Liver (tissue), 9 donors: ENCODE data around the gene IMMT. TPM values are rescaled to one million over a fixed set of nuclear protein-coding genes. Genes with fewer than 3 reads are reported as not detected.

ENCODE experiments used
- DNase-seq: peaks from one replicate; pipeline ENCODE4 v3.0.0-alpha.2; 2017; ENCODE audit warnings: low spot score
- H3K27ac ChIP-seq, 2 donors: one replicate each; pipeline ENCODE4 v1.7.0; 2013; ENCODE audit warnings: inconsistent platforms in 2 of 2, low read length in 2 of 2, control low read depth in 1 of 2, low read depth in 1 of 2, mild to moderate bottlenecking in 1 of 2
- H3K27me3 ChIP-seq, 4 donors: one replicate each; pipeline versions ENCODE4 v1.6.1 to v1.7.0; 2013; ENCODE audit warnings: low read length in 3 of 4, inconsistent platforms in 1 of 4, mild to moderate bottlenecking in 1 of 4, moderate library complexity in 1 of 4; ENCODE audit not compliant: control insufficient read depth in 4 of 4, insufficient read depth in 4 of 4
- H3K36me3 ChIP-seq, 4 donors: one replicate each; pipeline versions ENCODE4 v1.6.1 to v1.7.0; 2013; ENCODE audit warnings: low read length in 3 of 4, mild to moderate bottlenecking in 3 of 4, low read depth in 1 of 4, moderate library complexity in 1 of 4; ENCODE audit not compliant: control insufficient read depth in 4 of 4, insufficient read depth in 3 of 4
- H3K4me1 ChIP-seq, 4 donors: one replicate each; pipeline versions ENCODE4 v1.6.1 to v1.7.0; 2013; ENCODE audit warnings: low read length in 3 of 4, mild to moderate bottlenecking in 3 of 4, moderate library complexity in 1 of 4; ENCODE audit not compliant: control insufficient read depth in 4 of 4, insufficient read depth in 4 of 4
- H3K4me3 ChIP-seq, 3 donors: one replicate each; pipeline versions ENCODE4 v1.6.1 to v1.7.0; 2013; ENCODE audit warnings: low read length in 3 of 3, control low read depth in 1 of 3, low read depth in 1 of 3, mild to moderate bottlenecking in 1 of 3
- H3K9ac ChIP-seq, 2 donors: one replicate each; pipeline ENCODE4 v1.7.0; 2013; ENCODE audit warnings: low read length in 2 of 2, mild to moderate bottlenecking in 2 of 2, moderate library complexity in 2 of 2, control low read depth in 1 of 2, low read depth in 1 of 2
- H3K9me3 ChIP-seq, 4 donors: one replicate each; pipeline versions ENCODE4 v1.6.1 to v1.7.0; 2013; ENCODE audit warnings: low read length in 3 of 4; ENCODE audit not compliant: control insufficient read depth in 4 of 4
- EGR1 ChIP-seq, 2 donors: IDR thresholded peaks; 2 replicates each; pipeline ENCODE4 v1.6.1; 2016 to 2018; ENCODE audit warnings: antibody characterized with exemption in 2 of 2, low read depth in 2 of 2
- FOXA1 ChIP-seq: IDR thresholded peaks from 2 replicates; pipeline ENCODE4 v1.6.1; 2016; ENCODE audit warnings: antibody characterized with exemption
- FOXA2 ChIP-seq: IDR thresholded peaks from 2 replicates; pipeline ENCODE4 v1.6.1; 2016; ENCODE audit warnings: antibody characterized with exemption
- HNF4A ChIP-seq, 2 donors: conservative IDR thresholded peaks; 2 replicates each; pipeline ENCODE4 v1.6.1; 2016; ENCODE audit warnings: antibody characterized with exemption in 2 of 2, mild to moderate bottlenecking in 2 of 2
- JUND ChIP-seq, 2 donors: IDR thresholded peaks; 2 replicates each; pipeline ENCODE4 v1.6.1; 2016; ENCODE audit warnings: antibody characterized with exemption in 2 of 2
- NR2F2 ChIP-seq: IDR thresholded peaks from 2 replicates; pipeline ENCODE4 v1.6.1; 2016; ENCODE audit warnings: antibody characterized with exemption
- RAD21 ChIP-seq, 2 donors: IDR thresholded peaks; 2 replicates each; pipeline ENCODE4 v1.6.1; 2016; ENCODE audit warnings: antibody characterized with exemption in 2 of 2, mild to moderate bottlenecking in 2 of 2
- SP1 ChIP-seq: IDR thresholded peaks from 2 replicates; pipeline ENCODE4 v1.6.1; 2018; ENCODE audit warnings: antibody characterized with exemption, mild to moderate bottlenecking
- TAF1 ChIP-seq: conservative IDR thresholded peaks from 2 replicates; pipeline ENCODE4 v1.6.1; 2016; ENCODE audit warnings: antibody characterized with exemption, mild to moderate bottlenecking
- WGBS: extraction: QIAGEN DNeasy Blood & Tissue Kit; methylation state at CpG from one replicate; pipeline ENCODE4 v1.1.7; 2013; 5-methylcytosine and 5-hydroxymethylcytosine counted together
- polyA plus RNA-seq, 2 donors: library from polyadenylated mRNA; stranded (reverse) in 1 of 2; unstranded in 1 of 2; fragments of 200-250 nt in 1 of 2; fragments of >200 nt in 1 of 2; fragmentation: Nextera tagmentation in 1 of 2; extraction: Ambion mirVana in 1 of 2; gene quantifications; one replicate each; pipeline versions ENCODE4 v1.2.1 to v1.2.3, GENCODE V29; 2013 to 2015
- total RNA-seq, 2 donors: library from RNA; depleted of rRNA; stranded (reverse); fragments of >200 nt; gene quantifications; one replicate each; pipeline ENCODE4 v1.2.3, GENCODE V29; 2014
- TF ChIP-seq, protein P1 (sequence below): IDR thresholded peaks from 2 replicates; pipeline ENCODE4 v1.6.1; 2016; ENCODE audit warnings: antibody characterized with exemption
- TF ChIP-seq, protein P2 (sequence below): IDR thresholded peaks from 2 replicates; pipeline ENCODE4 v1.6.1; 2016; ENCODE audit warnings: antibody characterized with exemption
- TF ChIP-seq, protein P3 (sequence below): fragments of 150-350 bp; IDR thresholded peaks from 2 replicates; pipeline ENCODE4 v1.5.1; 2017; ENCODE audit warnings: improper control_type of control experiment, low read depth, low read length; ENCODE audit not compliant: missing input control
- TF ChIP-seq, protein P4 (sequence below): IDR thresholded peaks from 2 replicates; pipeline ENCODE4 v1.6.1; 2016; ENCODE audit warnings: antibody characterized with exemption
- TF ChIP-seq, protein P5 (sequence below): IDR thresholded peaks from 2 replicates; pipeline ENCODE4 v1.6.1; 2016; ENCODE audit warnings: antibody characterized with exemption, mild to moderate bottlenecking
- donor health status: healthy.
- donor health status: healthy.
- donor health status: healthy.
- donor health status: healthy.
- donor health status: healthy.

Gene IMMT
- total and polyA plus RNA-seq, 4 donors, result 38.3 to 49.1 (median 46.9) TPM

DNA sequence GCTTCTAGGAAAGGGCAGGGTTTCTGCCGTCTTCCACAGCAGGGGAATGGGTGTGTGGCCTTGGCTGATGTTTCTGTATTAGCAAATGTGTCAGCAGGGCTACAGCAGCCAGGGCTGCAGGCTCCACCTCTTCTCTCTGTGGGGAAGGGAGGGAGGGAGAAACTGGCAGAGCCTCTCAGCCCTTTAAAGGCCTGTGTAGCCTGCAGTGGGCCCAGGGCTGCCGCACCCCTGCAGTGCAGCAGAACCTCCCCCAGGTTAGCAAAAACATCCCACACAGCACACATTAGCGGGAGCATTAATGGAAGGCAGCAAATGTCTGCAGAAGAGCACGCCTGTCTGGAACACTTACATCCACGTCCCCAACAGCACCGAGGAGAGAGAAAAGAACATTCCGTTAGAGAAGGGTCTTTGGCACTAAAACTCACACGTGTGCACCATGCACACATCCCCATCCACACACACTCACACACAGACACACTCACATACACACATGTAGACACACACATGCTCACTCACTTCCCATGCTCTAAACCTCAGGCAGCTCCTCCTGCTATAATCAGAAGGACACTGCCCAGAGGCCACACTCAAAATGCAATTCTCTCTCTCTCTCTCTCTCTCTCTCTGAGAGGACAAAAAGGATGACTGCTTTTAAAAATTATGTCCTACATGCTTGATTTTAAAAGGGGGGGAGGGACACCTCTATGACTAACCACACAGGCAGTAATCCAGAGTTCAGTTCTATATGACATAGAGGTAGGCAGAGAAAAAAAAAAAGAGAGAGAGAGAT, 28.1 kb upstream of the IMMT start (continued):
- TF ChIP-seq, protein P1, sequence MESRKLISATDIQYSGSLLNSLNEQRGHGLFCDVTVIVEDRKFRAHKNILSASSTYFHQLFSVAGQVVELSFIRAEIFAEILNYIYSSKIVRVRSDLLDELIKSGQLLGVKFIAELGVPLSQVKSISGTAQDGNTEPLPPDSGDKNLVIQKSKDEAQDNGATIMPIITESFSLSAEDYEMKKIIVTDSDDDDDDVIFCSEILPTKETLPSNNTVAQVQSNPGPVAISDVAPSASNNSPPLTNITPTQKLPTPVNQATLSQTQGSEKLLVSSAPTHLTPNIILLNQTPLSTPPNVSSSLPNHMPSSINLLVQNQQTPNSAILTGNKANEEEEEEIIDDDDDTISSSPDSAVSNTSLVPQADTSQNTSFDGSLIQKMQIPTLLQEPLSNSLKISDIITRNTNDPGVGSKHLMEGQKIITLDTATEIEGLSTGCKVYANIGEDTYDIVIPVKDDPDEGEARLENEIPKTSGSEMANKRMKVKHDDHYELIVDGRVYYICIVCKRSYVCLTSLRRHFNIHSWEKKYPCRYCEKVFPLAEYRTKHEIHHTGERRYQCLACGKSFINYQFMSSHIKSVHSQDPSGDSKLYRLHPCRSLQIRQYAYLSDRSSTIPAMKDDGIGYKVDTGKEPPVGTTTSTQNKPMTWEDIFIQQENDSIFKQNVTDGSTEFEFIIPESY, result no peak
- no peak for TF ChIP-seq FOXA2
- TF ChIP-seq, protein P2, sequence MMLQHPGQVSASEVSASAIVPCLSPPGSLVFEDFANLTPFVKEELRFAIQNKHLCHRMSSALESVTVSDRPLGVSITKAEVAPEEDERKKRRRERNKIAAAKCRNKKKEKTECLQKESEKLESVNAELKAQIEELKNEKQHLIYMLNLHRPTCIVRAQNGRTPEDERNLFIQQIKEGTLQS, result no peak

DNA sequence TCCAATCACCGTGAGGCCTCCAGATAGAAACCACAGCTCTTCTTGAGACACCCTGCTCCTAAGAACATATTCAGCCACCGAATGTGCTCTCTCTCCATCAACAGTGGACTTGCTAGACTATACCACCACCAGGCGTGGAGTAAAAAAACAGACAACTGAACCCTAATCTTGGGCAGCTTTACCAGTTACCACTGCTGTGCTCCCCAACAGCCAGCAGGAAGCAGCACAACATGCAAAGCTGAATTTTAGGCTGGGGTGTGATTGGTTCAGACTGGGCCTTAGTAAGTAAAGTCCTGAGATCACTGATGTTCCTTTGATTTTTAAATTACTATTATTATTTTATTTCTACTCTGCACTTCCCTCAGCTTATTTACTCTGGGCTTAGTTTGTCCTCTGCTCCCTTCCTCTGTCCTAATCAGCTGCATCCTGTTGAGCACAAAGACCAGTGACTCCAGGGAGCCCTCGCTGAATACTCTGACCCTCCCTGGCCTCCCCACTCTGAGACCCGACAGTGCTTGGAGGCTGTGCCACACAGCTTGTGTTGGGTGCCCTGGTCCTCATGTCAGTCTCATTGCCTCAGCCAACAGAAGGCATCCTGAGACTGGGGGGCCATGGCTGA, 25.9 kb upstream of the IMMT start:
- Histone ChIP-seq H3K4me3 (no peak overlapping the region), H3K9ac (peak overlapping the region in 1 of 2 donors; percentile 5), H3K27ac (no peak overlapping the region), H3K27me3 (no peaks in the 10 kb centered on the region), H3K9me3 (no peaks in the 10 kb centered on the region), H3K4me1 (no peaks in the 10 kb centered on the region), H3K36me3 (no peaks in the 10 kb centered on the region)
- peak; percentile 59 for DNase-seq
- WGBS, result 45% methylated on average over 5 of the region's 5 CpGs
- TF ChIP-seq TAF1 (no peak), RAD21 (IDR thresholded peaks at IDR 0.05) (peak; percentile 85 to 87)
- TF ChIP-seq, protein P3, sequence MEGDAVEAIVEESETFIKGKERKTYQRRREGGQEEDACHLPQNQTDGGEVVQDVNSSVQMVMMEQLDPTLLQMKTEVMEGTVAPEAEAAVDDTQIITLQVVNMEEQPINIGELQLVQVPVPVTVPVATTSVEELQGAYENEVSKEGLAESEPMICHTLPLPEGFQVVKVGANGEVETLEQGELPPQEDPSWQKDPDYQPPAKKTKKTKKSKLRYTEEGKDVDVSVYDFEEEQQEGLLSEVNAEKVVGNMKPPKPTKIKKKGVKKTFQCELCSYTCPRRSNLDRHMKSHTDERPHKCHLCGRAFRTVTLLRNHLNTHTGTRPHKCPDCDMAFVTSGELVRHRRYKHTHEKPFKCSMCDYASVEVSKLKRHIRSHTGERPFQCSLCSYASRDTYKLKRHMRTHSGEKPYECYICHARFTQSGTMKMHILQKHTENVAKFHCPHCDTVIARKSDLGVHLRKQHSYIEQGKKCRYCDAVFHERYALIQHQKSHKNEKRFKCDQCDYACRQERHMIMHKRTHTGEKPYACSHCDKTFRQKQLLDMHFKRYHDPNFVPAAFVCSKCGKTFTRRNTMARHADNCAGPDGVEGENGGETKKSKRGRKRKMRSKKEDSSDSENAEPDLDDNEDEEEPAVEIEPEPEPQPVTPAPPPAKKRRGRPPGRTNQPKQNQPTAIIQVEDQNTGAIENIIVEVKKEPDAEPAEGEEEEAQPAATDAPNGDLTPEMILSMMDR, result peak; percentile 71

DNA sequence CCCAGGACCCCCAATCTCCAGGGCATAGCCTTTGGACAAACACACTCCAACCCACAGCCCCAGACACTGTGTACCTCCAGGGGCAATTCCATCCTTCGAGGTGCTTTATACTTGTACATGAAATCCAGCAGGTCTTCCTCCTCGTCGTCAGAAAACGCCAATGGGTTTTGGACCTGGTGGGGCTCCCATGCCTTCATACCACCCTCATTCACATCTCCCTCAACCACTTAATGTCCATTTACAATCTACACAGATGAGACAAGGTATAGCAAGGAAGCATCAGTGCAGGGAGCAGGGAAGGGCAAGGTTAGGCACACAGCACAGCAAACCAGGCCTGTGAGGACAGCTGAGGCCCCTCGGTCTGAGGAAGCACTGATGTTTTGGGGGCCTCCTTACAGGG, 24.6 kb upstream of the IMMT start:
- Histone ChIP-seq H3K9me3 (no peaks in the 10 kb centered on the region), H3K4me1 (peaks cover 0 to 2% (median 0%) of the 10 kb centered on the region in 4 donors), H3K4me3 (no peak overlapping the region), H3K9ac (no peak overlapping the region), H3K27me3 (no peaks in the 10 kb centered on the region), H3K27ac (no peak overlapping the region), H3K36me3 (no peaks in the 10 kb centered on the region)
- no peak for DNase-seq
- 69% methylated on average over 5 of the region's 5 CpGs for WGBS
- TF ChIP-seq, protein P4, sequence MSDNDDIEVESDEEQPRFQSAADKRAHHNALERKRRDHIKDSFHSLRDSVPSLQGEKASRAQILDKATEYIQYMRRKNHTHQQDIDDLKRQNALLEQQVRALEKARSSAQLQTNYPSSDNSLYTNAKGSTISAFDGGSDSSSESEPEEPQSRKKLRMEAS, result no peak
- TF ChIP-seq EGR1 (IDR thresholded peaks at IDR 0.05; ENCODE audit: low read depth in 2 of 2) (no peak), RAD21 (IDR thresholded peaks at IDR 0.05) (no peak), FOXA2 (no peak), NR2F2 (no peak), HNF4A (conservative IDR thresholded peaks at IDR 0.05) (no peak), SP1 (no peak), FOXA1 (no peak), JUND (IDR thresholded peaks at IDR 0.05) (no peak)
- TF ChIP-seq, protein P5, sequence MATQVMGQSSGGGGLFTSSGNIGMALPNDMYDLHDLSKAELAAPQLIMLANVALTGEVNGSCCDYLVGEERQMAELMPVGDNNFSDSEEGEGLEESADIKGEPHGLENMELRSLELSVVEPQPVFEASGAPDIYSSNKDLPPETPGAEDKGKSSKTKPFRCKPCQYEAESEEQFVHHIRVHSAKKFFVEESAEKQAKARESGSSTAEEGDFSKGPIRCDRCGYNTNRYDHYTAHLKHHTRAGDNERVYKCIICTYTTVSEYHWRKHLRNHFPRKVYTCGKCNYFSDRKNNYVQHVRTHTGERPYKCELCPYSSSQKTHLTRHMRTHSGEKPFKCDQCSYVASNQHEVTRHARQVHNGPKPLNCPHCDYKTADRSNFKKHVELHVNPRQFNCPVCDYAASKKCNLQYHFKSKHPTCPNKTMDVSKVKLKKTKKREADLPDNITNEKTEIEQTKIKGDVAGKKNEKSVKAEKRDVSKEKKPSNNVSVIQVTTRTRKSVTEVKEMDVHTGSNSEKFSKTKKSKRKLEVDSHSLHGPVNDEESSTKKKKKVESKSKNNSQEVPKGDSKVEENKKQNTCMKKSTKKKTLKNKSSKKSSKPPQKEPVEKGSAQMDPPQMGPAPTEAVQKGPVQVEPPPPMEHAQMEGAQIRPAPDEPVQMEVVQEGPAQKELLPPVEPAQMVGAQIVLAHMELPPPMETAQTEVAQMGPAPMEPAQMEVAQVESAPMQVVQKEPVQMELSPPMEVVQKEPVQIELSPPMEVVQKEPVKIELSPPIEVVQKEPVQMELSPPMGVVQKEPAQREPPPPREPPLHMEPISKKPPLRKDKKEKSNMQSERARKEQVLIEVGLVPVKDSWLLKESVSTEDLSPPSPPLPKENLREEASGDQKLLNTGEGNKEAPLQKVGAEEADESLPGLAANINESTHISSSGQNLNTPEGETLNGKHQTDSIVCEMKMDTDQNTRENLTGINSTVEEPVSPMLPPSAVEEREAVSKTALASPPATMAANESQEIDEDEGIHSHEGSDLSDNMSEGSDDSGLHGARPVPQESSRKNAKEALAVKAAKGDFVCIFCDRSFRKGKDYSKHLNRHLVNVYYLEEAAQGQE, result no peak
- TF ChIP-seq, protein P3, result no peak
- TF ChIP-seq, protein P1, result no peak
- TF ChIP-seq, protein P2, result no peak
